Measurements from ENCODE around the gene TMEM215.

- TF ChIP-seq, protein P1, sequence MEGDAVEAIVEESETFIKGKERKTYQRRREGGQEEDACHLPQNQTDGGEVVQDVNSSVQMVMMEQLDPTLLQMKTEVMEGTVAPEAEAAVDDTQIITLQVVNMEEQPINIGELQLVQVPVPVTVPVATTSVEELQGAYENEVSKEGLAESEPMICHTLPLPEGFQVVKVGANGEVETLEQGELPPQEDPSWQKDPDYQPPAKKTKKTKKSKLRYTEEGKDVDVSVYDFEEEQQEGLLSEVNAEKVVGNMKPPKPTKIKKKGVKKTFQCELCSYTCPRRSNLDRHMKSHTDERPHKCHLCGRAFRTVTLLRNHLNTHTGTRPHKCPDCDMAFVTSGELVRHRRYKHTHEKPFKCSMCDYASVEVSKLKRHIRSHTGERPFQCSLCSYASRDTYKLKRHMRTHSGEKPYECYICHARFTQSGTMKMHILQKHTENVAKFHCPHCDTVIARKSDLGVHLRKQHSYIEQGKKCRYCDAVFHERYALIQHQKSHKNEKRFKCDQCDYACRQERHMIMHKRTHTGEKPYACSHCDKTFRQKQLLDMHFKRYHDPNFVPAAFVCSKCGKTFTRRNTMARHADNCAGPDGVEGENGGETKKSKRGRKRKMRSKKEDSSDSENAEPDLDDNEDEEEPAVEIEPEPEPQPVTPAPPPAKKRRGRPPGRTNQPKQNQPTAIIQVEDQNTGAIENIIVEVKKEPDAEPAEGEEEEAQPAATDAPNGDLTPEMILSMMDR (IDR thresholded peaks at IDR 0.05), result no peak
- TF ChIP-seq POLR2A (IDR thresholded peaks at IDR 0.05), result no peak
Observed at GRCh38 chr9:32801530-32801929, 18.2 kb downstream of the TMEM215 start.

Measured in heart left ventricle (tissue), 13 donors.